GM12865 (cell line): ENCODE data around the gene ZNF416.

Experiments
- DNase-seq: peaks from one replicate; pipeline ENCODE4 v3.0.0; 2010; ENCODE audit warnings: low read depth
- H3K4me3 ChIP-seq: 2 replicates; pipeline ENCODE4 v1.5.1; 2011; ENCODE audit warnings: mild to moderate bottlenecking, low read depth, low read length, control low read depth
- CTCF ChIP-seq: IDR thresholded peaks from 2 replicates; pipeline ENCODE4 v1.5.1; 2011; ENCODE audit warnings: low read length, control low read depth, low read depth, inconsistent platforms; ENCODE audit not compliant: insufficient read depth; ENCODE audit errors: missing control alignments

ZNF416 gene

DNA sequence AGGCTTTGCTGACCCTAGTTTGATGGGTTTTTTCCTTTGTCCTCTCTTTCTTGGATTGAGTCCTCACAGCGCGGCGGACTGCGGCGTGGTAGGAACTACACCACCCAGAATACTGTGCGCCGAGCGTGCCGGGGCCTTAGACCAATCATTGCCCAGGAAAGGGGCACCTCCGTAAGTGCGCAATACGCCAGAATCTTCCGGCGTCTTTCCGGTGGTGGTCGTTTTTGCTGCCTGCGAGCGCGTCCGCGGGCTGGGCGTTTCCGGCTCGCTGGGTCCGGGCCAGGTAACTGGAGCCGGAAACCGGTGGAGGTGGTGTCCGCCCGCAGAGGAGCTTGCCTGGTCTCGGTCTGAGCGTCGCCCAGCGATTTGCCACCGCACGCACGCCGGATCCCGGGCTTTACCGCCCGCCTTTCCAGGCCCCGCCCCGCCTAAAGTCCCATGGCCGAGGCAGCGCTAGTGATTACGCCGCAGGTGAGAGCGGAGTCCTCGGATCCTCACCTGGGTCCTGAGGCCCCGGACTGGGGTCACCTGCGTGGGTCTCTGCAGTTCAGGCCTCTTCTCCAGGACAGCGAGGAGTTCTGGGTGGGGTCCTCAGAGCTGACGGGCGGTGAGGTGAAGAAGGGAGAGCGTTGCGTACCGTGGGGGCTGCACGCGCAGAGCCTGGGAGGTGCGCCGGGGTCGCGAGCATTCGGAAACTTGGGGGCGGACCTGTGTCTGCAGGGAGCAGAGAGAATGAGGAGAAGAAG is 51.4 kb downstream of the ZNF416 start, which contains the start of gene ZNF549:
Gene ZNF549, plus strand, starts transcription at position 221 of the 746 bp plus-strand sequence. Its CDS starts 218 bp downstream, at position 439.
- peak; percentile 95 for DNase-seq
- TF ChIP-seq CTCF, result no peak
- H3K4me3 ChIP-seq, result peak within 1 kb of the TSS; percentile 86
